Activated T-cell treated with anti-CD3 and anti-CD28 coated beads for 1 hour (primary cell): Measurements from ENCODE around the gene TXNDC12.
A peak's percentile ranks its signal among the peaks of the same experiment; 100 is the strongest.

ENCODE experiments used
- DNase-seq: peaks from one replicate; pipeline ENCODE4 v3.0.0-alpha.2; 2020; ENCODE audit warnings: low read depth

TXNDC12 gene

DNA sequence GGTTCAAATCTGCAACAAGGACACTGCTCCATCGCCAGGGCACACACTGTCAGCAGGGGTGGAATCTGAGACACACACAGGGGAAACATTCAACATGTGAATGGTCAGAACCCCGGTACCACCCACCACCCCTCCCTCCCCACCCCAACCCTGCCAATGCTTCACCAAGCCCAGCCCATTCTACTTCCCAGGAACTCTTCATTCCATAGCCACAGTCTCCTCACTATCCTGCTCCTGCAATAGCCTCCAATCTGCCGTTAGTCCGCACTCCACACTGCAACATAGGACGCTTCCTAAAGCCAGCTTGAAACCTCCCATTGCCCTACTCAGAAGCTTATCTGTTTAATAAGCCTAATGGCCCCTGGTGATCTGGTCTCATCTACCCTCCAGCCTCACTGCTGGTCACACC is 57.0 kb downstream of the TXNDC12 start:
- DNase-seq: no peak

DNA sequence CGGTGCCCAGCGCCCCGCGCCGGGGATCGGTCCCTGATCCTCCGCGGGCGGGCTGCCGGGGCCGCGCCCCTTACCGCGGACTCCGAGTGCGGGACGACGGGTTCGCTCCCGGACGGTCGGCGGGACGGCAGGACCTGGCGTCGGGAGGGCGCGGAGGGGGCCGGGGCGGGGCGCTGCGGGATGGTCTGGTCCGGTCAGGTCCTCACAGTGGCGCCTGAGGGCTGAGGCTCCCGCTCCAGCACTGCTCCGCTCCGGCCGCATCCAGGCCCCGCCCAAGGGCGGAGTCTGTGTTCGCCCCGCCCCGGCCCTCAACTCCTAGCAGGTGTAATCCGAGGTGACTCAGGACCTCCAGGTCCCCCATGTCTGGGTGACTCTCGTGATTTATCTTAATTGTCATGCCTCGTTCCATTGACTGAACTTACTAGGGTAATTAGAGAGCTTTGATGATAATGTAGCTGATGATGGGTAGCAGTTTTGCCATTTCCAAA is 64.5 kb downstream of the TXNDC12 start, which contains the start of gene RAB3B:
Gene RAB3B, minus strand, starts transcription at position 223 of the 488 bp plus-strand sequence. CDS start 13,583 bp downstream, outside the sequence.
- peak; percentile 72 for DNase-seq

DNA sequence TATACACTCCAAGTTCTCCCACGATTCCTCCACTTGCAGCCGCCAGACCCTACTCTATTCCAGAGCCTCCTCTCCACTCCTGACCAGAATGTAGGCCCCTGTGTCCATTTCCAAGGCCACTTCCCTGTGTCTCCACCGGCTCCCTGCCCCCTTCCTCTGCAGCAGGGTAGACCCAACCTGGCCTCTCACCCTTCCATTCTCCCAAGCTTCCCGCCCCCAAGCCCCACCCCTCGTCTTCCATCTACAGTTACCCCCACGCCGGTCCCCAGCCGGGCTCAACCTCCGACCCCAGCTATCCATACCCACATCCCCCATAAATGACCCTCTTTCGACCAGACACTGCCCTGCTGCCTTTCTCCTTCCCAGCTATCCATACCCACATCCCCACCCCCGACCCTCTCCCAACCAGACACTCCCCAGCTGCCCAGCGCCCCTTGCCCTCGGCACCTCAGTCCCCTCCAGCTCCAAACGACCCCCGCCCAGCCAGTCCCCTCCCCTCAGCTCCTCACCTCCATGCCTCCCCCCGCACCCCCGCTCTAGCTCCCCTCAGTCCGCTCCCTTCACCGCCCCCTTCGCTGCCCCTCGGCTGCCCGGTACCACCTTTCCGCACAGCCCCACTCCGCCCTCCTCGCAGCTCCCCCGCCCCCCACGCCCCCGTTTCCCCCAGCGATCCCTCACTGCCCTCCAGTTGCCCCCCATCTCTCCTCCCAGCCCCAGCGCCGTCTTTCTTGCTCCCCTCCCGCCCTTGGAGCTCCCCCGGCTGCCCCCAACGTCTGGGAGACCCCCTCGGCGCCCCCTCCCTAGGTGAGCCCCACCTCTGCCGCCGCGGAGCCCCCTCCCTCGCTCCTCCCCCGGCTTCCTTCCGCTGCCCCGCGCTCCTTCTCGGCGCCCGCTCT is 65.2 kb downstream of the TXNDC12 start:
- no peak for DNase-seq

DNA sequence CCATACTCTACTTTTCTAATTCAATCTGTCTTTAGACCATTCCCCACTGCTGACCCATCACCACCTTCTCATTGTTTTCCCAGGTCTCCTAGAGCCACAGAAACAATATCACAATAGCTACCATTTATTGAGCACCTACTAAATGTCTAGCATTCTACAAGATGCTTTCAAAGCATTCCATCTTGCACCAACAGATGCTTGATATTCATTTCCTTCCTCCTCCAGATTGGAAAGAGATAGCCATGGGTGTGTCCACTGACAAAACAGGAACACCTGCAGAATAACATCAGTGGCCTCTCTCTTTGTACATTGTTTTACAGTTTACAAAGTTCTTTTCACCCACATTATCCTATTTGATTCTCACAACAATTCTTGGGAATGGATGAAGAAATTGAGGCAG is 66.7 kb downstream of the TXNDC12 start:
- no peak for DNase-seq

- no peak for DNase-seq
Observed at GRCh38 chr1:51986718-51987117, 68.3 kb downstream of the TXNDC12 start.

- no peak for DNase-seq
Observed at GRCh38 chr1:51982161-51982560, 72.8 kb downstream of the TXNDC12 start.

DNA sequence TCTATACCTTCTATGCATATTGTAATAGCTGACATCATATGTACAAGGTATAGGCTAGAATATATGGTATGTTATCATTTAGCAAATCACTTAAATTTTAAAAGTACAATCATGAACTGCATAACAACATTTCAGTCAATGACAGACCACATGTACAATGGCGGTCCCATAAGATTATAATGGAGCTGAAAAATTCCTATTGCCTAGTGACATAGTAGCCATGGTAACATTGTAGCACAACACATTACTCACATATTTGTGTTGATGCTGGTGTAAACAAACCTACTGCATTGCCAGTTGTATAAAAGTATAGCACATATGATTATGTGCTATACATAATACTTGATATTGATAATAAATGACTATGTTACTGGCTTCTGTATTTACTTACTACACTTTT is 73.4 kb downstream of the TXNDC12 start:
- DNase-seq: no peak

DNA sequence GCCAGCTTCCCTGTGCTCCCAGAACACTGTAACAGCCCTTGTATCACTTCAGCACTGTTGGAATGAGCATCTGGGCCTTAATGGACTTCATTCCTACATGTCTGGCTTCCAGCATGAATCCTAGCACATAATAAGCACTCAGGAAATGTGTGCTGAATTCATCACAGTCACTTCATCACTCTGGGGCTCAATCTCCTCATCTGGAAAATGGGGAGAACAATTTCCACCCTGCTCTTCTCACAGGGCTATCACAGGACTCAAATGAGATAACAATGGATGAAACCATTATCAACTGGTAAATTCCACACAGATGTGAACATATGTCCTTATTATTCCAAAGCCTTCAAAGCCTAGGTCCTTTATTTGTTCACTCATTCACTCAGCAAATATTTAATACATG is 76.9 kb downstream of the TXNDC12 start:
- no peak for DNase-seq

GRCh38 chr1:51976846-51977602 is 78.0 kb downstream of the TXNDC12 start:
- DNase-seq: no peak

DNA sequence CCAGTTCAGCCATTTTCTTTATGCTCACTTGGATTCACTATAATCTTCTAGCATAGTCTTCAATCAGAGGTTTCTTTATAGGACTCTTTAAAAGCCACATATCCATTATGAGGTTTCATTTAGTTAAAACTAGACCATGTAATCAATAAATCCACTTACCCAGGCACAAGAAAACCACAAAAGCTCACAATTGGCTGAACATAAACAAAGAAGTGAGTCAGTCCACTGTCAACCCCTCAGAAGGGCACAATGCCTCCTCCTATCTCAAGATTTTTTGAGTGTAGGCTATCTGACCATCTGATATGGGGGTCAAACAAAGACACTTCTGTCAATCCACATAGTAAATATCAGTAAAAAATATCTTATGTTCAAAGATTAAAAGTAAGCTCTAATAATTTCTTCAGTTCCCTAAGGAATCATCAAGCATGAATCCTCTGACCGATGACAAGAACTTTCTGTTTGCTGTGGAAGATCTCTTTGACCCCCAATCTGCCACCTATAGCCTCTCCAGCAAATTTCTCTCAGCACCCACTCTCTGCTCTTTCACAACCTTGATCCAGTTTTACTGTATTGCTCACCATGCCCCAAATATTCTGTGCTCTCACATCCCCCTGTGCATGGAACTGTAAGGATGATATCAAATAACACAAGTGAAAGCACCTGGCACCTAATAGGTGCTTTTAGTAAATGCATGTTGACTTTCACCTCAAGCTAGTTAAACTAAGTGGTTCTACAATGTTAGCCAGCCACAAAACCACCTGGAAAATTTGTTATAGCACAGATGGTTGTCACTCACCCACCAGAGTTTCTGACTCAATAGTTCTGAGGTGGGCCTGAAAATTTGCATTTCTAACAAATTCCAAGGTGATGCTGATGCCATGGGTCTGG is 81.2 kb downstream of the TXNDC12 start:
- DNase-seq: no peak
